ENCODE results near the gene KIRREL3.

KIRREL3 gene

DNA sequence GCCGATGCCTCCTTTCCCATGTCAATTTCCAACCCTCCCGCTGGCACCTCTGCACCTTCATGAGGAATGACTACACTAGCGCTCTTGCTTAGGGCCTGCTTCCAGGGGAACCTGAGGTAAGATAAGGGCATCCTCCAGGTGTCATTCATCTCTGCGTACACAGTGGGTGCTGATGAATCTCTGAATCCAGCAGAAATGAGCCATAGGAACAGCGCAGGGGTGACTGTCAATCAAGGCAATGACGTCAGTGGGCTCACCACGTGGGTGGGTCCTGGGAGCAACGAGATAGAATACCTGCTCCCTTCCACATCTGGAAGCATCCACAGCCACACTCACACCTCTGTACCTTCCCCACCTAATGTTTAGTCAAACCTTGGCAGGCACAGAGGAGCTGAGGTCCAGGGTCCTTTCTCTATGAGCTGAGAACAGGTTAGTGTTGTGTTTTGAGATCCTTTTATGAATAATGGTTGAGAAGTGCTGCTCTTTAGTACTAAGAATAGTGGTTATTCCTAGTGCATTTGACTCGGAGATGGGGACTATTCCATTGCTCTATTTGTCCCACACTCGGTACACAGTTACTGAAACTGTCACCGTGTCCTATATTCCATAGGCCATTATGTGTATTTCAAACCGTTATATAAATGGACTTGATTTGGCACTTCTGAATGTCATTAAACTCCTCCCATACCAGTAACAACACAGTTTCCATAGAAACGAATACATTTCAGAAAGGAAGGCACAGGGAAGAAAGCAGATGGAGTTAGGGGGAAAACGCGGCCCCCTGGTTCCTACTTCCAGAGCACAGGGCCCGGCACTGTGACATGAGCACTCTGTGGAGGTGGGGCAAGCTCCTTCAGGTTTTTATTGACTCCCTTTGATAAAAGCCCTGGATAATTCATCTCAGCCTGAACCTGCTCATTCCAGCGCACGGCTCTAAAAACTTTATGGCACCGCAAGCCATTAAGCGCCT lies 451.7 kb downstream of the KIRREL3 start:
- no peak for DNase-seq

DNA sequence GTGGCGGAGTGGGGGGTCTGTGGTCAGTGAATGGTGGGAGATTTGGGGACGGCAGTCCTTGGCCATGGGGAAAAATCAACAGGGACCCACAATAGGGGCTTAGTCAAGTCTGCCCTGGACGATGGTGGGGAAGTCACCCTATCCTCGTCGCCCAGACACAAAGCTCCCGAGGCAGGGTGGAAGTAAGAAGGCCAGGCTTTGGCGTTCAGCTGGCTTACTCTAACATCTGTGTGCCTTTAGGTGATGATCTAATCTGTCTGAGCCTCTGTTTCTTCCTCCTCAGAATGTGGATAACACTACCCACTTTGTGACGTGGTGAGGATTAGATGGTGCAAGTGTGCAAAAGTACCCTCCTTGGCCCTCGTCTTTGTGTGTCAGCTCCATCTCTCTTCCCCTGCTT lies 452.9 kb downstream of the KIRREL3 start:
- DNase-seq, result peak; percentile 17

GRCh38 chr11:126547161-126547560 lies 453.4 kb downstream of the KIRREL3 start:
- peak; percentile 91 for DNase-seq

- DNase-seq, result no peak
Observed at GRCh38 chr11:126546694-126547093, 453.9 kb downstream of the KIRREL3 start.

DNA sequence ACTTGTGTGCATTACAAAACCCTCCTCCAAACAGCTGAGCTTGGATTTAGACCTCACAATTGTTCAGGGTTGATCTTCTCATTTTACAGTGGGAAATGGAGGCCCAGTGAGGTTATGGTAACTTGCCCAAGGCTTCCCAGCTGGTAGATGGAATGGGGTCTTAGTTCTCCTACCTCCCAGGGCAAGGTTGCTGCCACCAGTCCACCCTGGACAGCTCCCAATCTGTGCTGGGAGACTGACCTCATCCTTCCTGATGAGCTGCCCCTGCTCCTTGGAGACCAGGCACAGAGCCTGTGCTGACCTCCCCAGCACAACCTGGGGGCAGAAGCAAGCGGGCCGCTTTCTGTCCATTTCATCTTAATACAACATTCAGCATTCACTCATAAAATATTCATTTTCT lies 454.4 kb downstream of the KIRREL3 start:
- no peak for DNase-seq

DNA sequence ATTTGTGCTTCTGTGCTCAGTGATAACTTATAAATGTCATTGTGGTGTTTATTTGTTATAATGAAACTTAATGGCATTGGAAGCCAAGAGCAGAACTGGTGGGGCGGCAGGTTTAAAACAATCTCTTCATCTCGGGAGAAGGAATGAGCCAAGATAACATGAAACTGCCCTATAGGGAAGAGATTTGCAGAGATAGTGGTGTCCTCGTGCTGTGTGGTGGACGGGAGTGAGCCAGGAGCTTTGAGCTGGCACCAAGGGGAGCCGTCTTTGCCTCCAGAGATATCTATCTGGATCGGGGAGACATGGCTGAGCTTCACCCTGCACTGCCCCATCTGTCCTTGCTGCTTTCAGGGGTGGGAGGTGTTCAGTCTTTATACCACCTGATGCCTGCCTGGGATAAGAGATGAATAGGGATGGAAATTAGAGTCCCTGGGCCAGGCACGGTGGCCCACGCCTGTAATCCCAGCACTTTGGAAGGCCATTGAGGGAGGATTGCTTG lies 455.5 kb downstream of the KIRREL3 start:
- DNase-seq, result no peak

DNA sequence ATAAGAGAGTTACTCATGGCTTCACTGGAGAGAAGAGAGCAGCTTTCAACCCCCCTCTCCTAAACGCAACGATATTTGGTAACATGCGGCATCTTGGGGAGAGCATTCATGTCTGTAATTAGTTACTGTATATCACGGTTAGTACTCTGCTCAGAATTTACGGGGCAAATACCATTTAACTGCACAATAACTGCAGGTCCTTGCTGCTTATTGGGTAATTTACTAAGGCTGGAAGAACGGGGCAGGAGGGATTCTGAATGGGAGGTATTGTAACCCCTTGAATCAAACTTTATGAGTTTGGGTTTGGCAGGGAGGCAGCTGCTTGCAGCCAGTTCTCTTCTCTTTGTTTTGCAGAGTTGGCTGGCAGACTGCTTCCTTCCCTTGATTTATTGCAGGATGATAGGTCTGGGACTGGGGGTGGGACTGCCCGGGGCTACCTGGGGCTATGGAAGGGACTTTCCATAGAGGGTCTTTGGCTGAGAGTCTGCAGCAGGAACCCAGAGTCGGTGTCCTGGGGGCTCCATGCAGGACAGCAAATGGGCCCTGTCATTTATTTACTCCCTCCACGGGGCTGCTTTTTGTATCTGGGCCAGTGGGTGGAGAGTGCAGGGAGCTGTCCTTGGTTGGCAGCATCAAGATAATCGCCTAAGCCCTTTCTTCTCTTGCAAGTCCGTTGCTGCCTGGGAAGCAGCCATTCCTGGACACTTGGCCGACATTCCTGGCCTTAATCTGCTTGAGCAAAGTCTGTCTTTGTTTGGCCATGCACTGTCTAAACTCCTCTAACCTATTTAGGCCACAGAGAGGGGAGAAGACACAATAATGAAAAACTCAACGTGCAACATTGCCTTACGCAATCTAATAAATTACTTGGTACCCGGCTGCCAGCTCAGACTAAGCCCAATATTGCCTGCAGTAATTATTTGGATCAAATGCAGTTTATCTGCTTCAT lies 456.2 kb downstream of the KIRREL3 start:
- peak; percentile 63 for DNase-seq

- DNase-seq, result no peak
Observed at GRCh38 chr11:126543691-126544090, 456.9 kb downstream of the KIRREL3 start.

GRCh38 chr11:126542334-126543015 lies 458.1 kb downstream of the KIRREL3 start:
- DNase-seq, result peak; percentile 47

DNA sequence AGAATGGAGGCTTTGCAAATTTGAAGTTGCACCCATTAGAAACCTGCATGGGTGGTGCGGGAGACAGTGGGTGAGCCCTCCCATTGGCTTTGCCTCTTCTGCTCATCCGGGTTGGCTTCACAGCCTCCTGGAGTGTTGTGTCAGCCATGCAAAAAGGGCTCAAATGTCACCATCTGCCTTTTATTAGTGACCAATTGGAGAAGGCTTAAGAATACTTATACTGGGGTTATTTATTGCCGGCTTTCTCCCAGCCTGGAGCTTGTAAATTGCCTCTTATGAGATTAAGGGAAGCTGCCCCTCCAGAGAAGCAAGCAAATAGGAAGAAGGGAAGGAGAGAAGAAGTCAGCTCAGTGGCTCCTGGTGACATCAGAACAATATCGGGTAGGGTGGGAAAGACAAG lies 462.5 kb downstream of the KIRREL3 start:
- DNase-seq, result peak; percentile 23

GRCh38 chr11:126537492-126537891 lies 463.1 kb downstream of the KIRREL3 start:
- no peak for DNase-seq

- DNase-seq, result no peak
Observed at GRCh38 chr11:126534141-126534805, 466.3 kb downstream of the KIRREL3 start.

DNA sequence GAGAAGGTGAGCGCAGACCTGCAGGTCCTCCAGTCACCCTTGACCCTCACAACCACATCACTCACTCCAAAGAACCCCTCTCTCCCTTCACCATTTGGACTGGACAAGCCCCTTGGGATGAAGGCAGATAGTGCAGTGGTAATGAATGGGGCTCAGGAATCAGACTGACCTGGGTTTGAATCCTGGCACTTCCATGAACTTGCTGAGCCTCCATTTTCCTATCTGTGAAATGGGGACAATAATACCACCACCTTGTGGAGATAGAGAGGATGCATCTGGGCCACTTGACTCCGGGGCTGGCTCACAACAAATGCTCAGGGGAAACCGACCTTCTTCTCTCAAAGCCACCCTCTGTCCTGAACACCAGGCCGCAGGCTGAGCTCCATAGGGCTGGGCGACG lies 467.0 kb downstream of the KIRREL3 start:
- no peak for DNase-seq

DNA sequence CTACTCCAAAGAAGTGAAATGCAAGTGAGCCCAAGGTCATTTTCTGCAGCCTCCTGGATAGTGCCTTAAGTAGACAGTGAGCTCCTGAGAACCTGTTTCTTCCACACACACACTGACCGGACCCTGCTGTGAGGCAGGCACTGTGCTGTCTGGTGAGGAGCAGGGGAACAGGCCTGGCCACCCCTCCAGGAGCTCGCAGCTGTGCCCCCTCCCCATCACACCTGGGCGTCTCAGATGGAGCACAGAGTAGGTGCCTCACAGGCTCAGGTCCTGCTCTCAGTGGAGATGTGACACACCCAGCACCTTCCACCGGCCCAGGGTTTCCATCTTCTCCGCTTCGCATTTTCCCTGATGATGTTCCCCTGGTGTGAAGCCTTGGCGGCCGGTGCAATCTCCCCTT lies 470.2 kb downstream of the KIRREL3 start:
- DNase-seq, result no peak

DNA sequence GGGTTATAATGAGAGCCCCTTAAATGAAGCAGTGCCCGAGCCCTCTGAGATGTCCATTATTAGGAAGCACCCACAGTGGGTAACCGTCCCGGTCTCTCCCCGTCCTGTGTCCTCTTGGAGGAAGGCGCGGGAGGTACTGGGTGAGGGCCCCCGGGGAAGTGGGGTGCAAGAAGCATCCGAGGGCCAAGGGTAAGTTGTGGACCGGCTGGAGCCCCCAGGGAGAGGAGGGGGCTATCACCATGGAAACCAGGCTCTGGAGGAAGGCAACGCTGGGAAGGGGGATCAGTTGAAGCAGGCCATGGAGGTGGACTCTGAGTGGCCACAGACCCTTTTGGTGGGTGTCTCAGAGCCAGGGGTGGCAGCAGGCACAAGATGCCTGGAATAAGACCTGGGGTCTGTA lies 471.5 kb downstream of the KIRREL3 start:
- no peak for DNase-seq

- no peak for DNase-seq
Observed at GRCh38 chr11:126528075-126528474, 472.5 kb downstream of the KIRREL3 start.

- no peak for DNase-seq
Observed at GRCh38 chr11:126527651-126528050, 472.9 kb downstream of the KIRREL3 start.

DNA sequence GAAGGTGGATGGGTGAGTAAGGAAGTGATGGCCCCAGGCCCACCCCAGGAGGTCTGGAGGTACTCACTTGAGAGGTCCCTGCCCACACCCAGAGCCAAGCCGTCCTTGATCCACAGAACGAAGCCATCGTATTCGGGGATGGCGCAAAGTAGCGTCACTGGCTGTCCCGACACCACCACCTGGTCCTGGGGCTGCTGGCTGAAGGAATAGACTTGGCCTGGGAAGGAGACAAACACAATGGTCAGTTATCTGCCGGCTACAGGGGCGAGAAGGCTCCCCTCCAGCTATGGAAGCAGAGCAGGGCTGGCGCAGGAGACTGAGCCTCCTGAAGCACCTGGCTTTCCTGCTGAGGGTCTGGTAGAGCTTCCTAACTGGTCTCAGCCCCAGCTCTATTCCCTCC lies 474.1 kb downstream of the KIRREL3 start:
- DNase-seq, result no peak

DNA sequence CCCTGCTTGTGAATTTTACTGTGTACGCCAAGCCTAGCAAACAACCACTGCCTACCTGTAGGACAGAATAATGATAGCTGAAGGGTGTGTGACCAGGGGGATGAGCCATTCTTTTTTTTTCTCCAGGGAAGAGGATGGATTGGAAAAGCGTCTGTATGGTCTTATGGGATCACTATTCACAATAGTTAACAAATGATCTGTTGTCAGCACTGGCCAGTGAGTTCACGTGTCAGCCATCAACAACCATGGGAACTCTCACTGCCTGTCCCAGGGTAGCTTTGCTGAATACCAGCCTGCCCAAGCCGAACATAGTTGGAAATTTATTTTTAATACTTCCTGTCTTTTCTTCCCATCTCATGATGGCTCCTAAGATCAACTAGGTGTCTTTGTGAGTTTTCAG lies 474.9 kb downstream of the KIRREL3 start:
- no peak for DNase-seq

DNA sequence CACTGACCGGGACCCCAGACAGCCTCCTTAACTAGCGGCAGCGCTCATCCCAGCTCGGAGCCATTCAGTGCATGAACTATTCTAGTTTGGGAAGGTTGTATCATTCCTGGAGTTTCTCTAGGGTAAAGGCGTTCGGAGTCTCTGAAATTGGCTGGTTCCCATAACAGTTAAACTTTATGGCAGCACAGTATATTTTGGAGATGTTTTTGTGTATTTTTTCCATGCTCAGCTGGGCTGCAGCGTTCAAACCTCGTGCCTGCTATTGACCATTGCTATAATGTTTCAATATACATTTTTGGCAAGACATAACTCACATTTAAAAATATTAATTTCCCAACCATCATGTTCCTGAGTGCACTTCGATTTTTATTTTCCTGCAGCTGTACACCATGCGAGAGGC lies 475.4 kb downstream of the KIRREL3 start:
- DNase-seq, result no peak

DNA sequence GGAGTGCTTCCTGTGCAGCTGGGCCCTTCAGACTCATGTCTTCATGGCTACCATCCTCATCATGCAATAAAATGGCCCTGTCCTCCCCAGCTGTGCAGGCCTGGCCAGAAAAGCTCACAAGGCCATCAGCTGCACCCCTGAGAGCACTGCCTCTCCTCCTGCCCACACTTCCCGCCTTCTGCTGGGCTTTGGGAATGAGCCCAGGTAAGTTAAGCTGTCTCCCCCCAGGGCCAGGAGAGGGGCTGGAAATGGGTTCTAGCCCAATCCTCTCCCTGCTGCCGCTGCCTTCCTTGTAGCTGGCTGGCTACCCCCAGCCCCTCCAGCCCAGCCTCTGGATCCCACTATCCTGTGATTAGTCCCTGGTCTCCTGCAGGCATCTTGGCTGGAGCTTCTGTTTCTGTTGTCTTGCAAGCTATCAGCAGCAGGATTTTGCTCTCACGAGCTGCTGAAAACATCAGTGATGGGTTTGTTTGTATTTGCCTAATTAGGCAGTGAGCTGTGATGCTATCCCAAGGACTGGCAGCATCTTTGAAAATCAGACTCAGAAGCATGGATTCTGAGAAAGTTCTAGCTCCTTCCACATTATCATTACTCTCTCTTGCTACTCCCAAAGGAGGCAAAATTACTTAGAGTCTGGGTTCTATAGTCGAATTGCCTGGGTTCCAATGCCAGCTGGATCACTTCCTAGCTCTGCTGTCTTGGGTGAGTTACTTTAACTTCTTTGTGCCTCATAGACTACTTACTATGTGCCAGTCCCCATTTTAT lies 476.9 kb downstream of the KIRREL3 start:
- DNase-seq, result no peak
